Large intestine (tissue), 12 donors: ENCODE measurements around the gene MINDY4. TPM values are rescaled to one million over a fixed set of nuclear protein-coding genes. Genes with fewer than 3 reads are reported as not detected.

Experiments used
- DNase-seq, 2 donors: peaks; one replicate each; pipeline versions ENCODE4 v3.0.0 to v3.0.0-alpha.2; 2013
- H3K27ac ChIP-seq: one replicate; pipeline ENCODE4 v1.5.1; 2013; ENCODE audit warnings: low read length
- H3K27me3 ChIP-seq: 2 replicates; pipeline ENCODE4 v1.6.1; 2013; ENCODE audit warnings: low read length; ENCODE audit not compliant: control insufficient read depth, insufficient read depth
- H3K36me3 ChIP-seq: 2 replicates; pipeline ENCODE4 v1.6.1; 2013; ENCODE audit warnings: low read length; ENCODE audit not compliant: control insufficient read depth, insufficient read depth
- H3K4me1 ChIP-seq: one replicate; pipeline ENCODE4 v1.6.1; 2013; ENCODE audit warnings: low read length; ENCODE audit not compliant: control insufficient read depth, insufficient read depth
- H3K4me3 ChIP-seq: one replicate; pipeline ENCODE4 v1.5.1; 2013; ENCODE audit warnings: low read length
- H3K9me3 ChIP-seq: one replicate; pipeline ENCODE4 v1.6.1; 2013; ENCODE audit warnings: mild to moderate bottlenecking, low read depth, low read length, moderate library complexity; ENCODE audit not compliant: control insufficient read depth
- WGBS: methylation state at CpG from one replicate; pipeline ENCODE4 v1.1.5; 2013; ENCODE audit warnings: low lambda C conversion rate; ENCODE audit not compliant: insufficient coverage; 5-methylcytosine and 5-hydroxymethylcytosine counted together
- long read RNA-seq, 11 donors: transcript quantifications; one replicate each; lab custom pipeline, GENCODE V29; 2026
- polyA plus RNA-seq: library from polyadenylated mRNA; unstranded; fragments of 120-200 nt; gene quantifications from one replicate; pipeline ENCODE4 v1.2.1, GENCODE V29; 2013

The MINDY4 gene
- polyA plus RNA-seq: 12.3 TPM
- long read RNA-seq, donor 1: 0 reads
- long read RNA-seq, donor 2, partial matches to known transcripts: 0 of 5 reads
- long read RNA-seq, donor 2, other reads (novel, unspliced or antisense): 0 of 5 reads
- long read RNA-seq, donor 3, partial matches to known transcripts: 0 of 2 reads
- long read RNA-seq, donor 3, other reads (novel, unspliced or antisense): 0 of 2 reads
- long read RNA-seq, donor 4: 0 reads
- long read RNA-seq, donor 5: 0 reads
- long read RNA-seq, donor 6, partial matches to known transcripts: 5 of 6 reads
- long read RNA-seq, donor 6, other reads (novel, unspliced or antisense): 0 of 6 reads
- long read RNA-seq, donor 7: 0 reads
- long read RNA-seq, donor 8, partial matches to known transcripts: 5 of 6 reads
- long read RNA-seq, donor 8, other reads (novel, unspliced or antisense): 0 of 6 reads
- long read RNA-seq, donor 9: 0 reads
- long read RNA-seq, donor 10: 0 reads
- long read RNA-seq, donor 11, partial matches to known transcripts: 0 of 2 reads
- long read RNA-seq, donor 11, other reads (novel, unspliced or antisense): 0 of 2 reads

GRCh38 chr7:30771174-30771879, at the start of gene MINDY4:
MINDY4 (plus strand) TSS chr7:30771417; CDS start chr7:30771494, 77 bp downstream.
- Histone ChIP-seq H3K27me3 (no peaks in the 10 kb centered on the region), H3K27ac (peak within 1 kb of the TSS; percentile 70), H3K4me1 (peaks cover 23% of the 10 kb centered on the region), H3K9me3 (no peaks in the 10 kb centered on the region), H3K36me3 (no peaks in the 10 kb centered on the region), H3K4me3 (peak within 1 kb of the TSS; percentile 91)
- no CpG with 5 or more reads among the region's 62 CpGs for WGBS
- DNase-seq: peak; percentile 79 to 84

- peaks cover 2% of the 10 kb centered on the region for H3K4me1 ChIP-seq
- no peak overlapping the region for H3K27ac ChIP-seq
- H3K36me3 ChIP-seq: no peaks in the 10 kb centered on the region
- peaks cover 12% of the 10 kb centered on the region for H3K9me3 ChIP-seq
- H3K4me3 ChIP-seq: no peak overlapping the region
- H3K27me3 ChIP-seq: no peaks in the 10 kb centered on the region
- no peak for DNase-seq
- no CpG with 5 or more reads among the region's 2 CpGs for WGBS
Observed at GRCh38 chr7:30722187-30722586, 49.0 kb upstream of the MINDY4 start.

- H3K36me3 ChIP-seq: no peaks in the 10 kb centered on the region
- no peak for DNase-seq
- no peak overlapping the region for H3K4me3 ChIP-seq
- no peaks in the 10 kb centered on the region for H3K27me3 ChIP-seq
- H3K27ac ChIP-seq: no peak overlapping the region
- H3K4me1 ChIP-seq: peaks cover 4% of the 10 kb centered on the region
- peaks cover 9% of the 10 kb centered on the region for H3K9me3 ChIP-seq
Observed at GRCh38 chr7:30722671-30723070, 48.5 kb upstream of the MINDY4 start.

GRCh38 chr7:30723776-30724175, 47.4 kb upstream of the MINDY4 start:
- Histone ChIP-seq H3K27me3 (no peaks in the 10 kb centered on the region), H3K27ac (no peak overlapping the region), H3K9me3 (peaks cover 9% of the 10 kb centered on the region), H3K36me3 (no peaks in the 10 kb centered on the region), H3K4me3 (no peak overlapping the region), H3K4me1 (peaks cover 4% of the 10 kb centered on the region)
- WGBS: 60% methylated on average over 1 of the region's 4 CpGs
- no peak for DNase-seq

DNA sequence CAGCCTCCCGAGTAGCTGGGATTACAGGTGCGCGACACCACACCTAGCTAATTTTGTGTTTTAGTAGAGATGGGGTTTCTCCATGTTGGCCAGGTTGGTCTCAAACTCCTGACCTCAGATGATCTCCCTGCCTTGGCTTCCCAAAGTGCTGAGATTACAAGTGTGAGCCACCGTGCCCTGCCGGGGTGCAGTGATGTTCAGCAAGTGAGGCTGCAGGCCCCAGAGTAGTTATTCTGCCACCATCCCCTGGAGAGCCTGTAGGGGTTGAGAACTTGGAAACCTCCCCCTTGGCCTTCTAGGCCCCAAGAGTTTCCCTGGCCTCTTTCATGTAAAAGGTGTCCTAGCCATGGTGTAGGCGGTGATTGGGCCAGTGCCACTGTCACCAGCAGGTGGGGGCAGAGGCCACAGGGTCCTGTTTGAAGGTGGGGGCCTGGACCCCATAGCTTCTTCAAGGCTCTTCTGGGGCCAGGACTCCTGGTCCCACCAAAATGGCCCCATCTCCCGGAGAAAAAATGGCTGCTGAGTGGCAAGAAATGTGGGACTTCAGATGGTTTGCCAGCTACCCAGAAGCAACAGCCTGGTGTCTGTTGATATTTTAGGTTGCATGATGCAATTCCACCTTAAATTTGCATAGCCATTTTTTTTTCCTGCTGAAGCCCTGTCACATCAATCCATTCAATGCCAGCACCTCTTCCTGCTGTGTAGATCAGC, 44.8 kb upstream of the MINDY4 start:
- peaks cover 4% of the 10 kb centered on the region for H3K4me1 ChIP-seq
- no peaks in the 10 kb centered on the region for H3K9me3 ChIP-seq
- no peaks in the 10 kb centered on the region for H3K36me3 ChIP-seq
- no peak overlapping the region for H3K27ac ChIP-seq
- DNase-seq: no peak
- peaks cover 3% of the 10 kb centered on the region for H3K27me3 ChIP-seq
- WGBS: no CpG with 5 or more reads among the region's 7 CpGs
- no peak overlapping the region for H3K4me3 ChIP-seq

DNA sequence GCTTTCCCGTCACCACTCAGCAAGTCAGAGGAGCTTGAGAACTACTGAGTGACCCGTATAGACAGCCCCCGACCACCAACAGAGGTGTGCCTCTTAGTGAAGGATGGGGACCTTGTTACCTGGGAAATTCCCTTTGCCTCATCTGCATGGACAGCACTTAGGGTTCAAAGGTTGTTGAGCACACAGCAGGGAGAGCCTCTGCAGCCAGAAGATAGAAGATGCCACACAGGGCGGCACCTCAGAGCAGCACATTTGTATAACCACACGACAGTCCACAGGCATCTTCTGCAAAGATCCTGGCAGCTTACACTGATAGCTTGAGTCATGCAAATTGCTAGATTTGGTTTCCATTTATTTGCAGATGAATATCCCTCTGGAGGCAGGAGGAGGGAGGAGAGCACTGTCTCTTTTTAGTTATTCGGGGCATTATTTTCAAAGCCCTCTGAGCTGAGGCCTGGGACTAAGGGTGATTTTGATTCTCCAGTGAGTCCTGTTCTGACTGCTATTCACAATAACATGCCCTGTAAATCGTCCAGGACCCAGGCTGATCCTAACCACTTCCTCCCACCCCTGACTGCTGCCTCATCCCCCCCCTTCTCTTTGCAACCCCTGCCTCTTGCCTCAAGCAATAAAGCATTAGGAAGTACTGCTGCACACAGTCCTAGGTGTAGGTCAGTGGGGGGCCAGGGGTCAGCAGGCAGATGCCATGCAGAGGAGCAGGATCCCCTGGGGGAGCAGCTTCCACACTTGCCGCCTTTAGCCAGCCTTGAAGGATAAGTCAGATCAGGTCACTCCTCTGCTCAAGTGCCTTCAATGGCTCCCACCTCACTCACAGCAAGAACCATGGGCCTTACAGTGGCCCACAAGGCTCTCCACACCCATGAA, 43.9 kb upstream of the MINDY4 start:
- DNase-seq: peak in 1 of 2 donors; percentile 21
- WGBS: 80% methylated on average over 1 of the region's 8 CpGs
- H3K9me3 ChIP-seq: no peaks in the 10 kb centered on the region
- H3K27ac ChIP-seq: no peak overlapping the region
- H3K27me3 ChIP-seq: peaks cover 3% of the 10 kb centered on the region
- peaks cover 4% of the 10 kb centered on the region for H3K4me1 ChIP-seq
- H3K36me3 ChIP-seq: no peaks in the 10 kb centered on the region
- H3K4me3 ChIP-seq: no peak overlapping the region

DNA sequence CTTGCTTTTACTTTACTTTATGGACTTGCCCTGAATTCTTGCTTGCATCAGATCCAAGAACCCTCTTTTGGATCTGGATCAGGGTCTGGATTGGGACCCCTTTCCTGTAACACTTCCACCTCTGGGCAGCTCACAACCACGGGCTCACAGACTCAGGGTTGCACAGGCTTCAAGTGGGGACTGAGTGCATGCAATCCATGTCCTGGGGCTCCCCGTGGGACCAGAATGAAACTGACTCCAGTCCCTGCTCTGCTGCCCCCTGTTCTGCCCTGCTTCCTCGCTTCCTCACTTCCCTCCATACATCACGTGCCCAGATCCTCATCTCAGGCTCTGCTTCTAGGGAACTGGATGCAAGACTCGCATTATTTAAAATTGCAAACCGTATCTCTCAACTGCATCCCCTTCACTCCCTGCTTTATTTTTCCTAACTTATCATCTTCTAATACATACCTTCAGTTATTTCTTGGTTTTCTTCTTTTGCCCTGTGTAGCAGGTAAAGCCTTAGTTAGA, 42.6 kb upstream of the MINDY4 start:
- Histone ChIP-seq H3K27me3 (peaks cover 3% of the 10 kb centered on the region), H3K27ac (no peak overlapping the region), H3K9me3 (no peaks in the 10 kb centered on the region), H3K4me1 (peaks cover 4% of the 10 kb centered on the region), H3K4me3 (no peak overlapping the region), H3K36me3 (no peaks in the 10 kb centered on the region)
- 100% methylated on average over 2 of the region's 6 CpGs for WGBS
- DNase-seq: no peak

- Histone ChIP-seq H3K4me1 (peaks cover 4% of the 10 kb centered on the region), H3K9me3 (no peaks in the 10 kb centered on the region), H3K36me3 (no peaks in the 10 kb centered on the region), H3K27ac (no peak overlapping the region), H3K27me3 (peaks cover 3% of the 10 kb centered on the region), H3K4me3 (no peak overlapping the region)
- DNase-seq: no peak
- WGBS: no CpG with 5 or more reads among the region's 2 CpGs
Observed at GRCh38 chr7:30729642-30730041, 41.6 kb upstream of the MINDY4 start.

DNA sequence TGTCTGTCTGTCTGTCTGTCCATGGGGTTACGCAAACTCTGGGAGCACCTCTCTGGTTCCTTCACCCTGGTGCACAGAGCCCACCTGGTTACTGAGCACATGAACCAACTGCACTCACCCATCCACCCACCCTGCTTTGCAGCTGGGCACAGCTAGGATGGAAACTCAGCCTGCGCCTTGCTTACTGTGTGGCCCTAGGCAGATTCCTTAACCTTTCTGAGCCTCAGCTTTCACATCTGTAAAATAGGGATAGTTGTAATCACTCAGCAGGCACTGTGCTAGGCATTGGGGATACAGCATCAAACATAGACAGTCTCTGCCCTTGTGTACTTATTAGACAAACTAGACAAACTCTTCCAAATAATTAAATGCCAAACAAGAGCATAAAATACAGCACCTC, 41.1 kb upstream of the MINDY4 start:
- peaks cover 4% of the 10 kb centered on the region for H3K4me1 ChIP-seq
- no peaks in the 10 kb centered on the region for H3K36me3 ChIP-seq
- H3K9me3 ChIP-seq: no peaks in the 10 kb centered on the region
- no peak for DNase-seq
- WGBS: no CpG with 5 or more reads among the region's 2 CpGs
- peaks cover 3% of the 10 kb centered on the region for H3K27me3 ChIP-seq
- H3K27ac ChIP-seq: no peak overlapping the region
- no peak overlapping the region for H3K4me3 ChIP-seq
